Right ventricle myocardium superior (tissue), 1 donor: ENCODE data around the gene SH3GLB2. TPM values are rescaled to one million over a fixed set of nuclear protein-coding genes. Genes with fewer than 3 reads are reported as not detected.
"Not testable (repeated sequence)": the region's sequence is repeated elsewhere in the genome, so short reads cannot be mapped to it uniquely, and the experiment has no call there.

ENCODE experiments used
- ATAC-seq: fragments of 200-7000 bp; cut with Tn5 transposase; one replicate; pipeline ENCODE4 v1.9.1; 2020; ENCODE audit warnings: mild to moderate bottlenecking; ENCODE audit not compliant: poor library complexity
- DNase-seq: peaks from one replicate; pipeline ENCODE4 v3.0.0-alpha.2; 2020
- intact Hi-C: fragments of 100-400 bp; cut with DNase I; formaldehyde crosslinking; loops from one replicate; pipeline ENCODE4 v1.11.2; 2022
- total RNA-seq: library from RNA; stranded (reverse); fragmentation: NEBNext Ultra II Directional; extraction: Animal tissue kit (Norgen Biotek cat#: 25700); gene quantifications from one replicate; pipeline ENCODE4 v1.2.1, GENCODE V29; 2021
- donor health status: DM: no; HTN: yes; CAD: no; lungs with severe emphysema.

SH3GLB2 gene
- total RNA-seq, 1 donor from 2014 or later, result 30.8 TPM

DNA sequence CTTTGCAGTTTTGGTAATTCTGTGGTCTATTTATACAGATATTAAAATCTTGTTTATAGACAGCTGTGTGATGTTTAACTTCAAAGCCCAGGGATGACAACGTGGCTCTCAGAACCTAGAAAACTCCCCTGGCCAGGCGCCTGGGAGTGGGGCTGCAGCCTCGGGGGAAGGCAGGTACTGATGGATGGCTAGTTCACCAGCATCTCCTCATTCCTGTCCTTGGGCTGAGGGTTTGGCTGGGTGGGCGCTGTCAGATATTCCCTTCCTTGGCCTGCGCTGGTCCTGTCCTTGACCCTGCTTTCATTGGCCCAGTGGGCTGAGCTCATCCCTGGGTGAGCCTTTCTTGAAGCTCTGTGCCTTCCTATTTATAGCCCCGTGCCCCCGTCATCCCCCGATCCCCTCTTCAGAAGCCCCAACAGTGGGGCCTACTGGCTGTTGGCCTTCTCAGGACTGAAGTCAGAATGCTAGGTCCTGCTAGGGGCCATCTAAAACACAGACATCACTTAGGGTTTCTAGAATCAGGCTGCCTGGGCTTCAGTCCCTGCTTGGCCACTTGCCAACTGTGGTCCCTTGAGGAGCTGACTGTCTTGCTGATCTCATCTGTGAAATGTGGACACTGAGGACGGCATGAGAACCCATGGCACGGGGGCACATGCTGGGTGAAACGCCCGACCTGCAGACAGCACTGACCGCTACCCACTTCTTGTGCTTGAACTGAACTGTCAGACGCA lies 20.9 kb downstream of the SH3GLB2 start:
- ATAC-seq, result peak; percentile 18
- peak; percentile 68 for DNase-seq
- intact Hi-C loops, result no loop called here

DNA sequence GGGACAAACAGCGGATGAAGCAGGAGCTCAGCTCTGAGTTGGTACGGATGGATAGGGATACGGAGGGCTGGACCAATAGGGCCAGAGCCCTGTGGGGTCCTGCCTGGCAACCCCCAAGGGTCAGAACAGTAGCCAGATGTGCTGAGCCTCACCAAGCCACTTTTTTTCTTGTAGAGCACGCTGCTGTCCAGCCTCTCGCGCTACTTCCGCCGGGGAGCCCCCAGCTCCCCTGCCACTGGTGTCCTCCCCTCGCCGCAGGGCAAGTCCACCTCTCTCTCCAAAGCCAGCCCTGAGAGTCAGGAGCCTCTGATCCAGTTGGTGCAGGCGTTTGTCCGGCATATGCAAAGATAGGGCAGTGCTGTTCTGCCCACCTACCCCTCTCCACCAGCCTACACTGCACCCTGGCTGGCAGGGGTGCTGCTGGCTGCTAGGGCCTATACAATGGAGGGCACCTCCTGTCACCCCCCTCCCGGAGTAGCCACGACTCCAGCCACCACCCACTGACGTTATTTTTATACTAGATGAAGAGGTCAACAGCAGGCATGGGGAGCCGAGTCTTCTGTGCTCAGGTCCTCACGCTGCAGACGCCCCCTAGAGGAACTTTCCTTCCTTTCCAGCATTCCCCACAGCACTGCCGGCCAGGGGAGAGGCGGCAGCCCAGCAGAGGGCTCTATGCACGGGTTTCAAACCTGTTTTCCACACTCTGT lies 21.6 kb downstream of the SH3GLB2 start:
- DNase-seq, result peak; percentile 71
- intact Hi-C loops, result no loop called here
- peak; percentile 90 for ATAC-seq

DNA sequence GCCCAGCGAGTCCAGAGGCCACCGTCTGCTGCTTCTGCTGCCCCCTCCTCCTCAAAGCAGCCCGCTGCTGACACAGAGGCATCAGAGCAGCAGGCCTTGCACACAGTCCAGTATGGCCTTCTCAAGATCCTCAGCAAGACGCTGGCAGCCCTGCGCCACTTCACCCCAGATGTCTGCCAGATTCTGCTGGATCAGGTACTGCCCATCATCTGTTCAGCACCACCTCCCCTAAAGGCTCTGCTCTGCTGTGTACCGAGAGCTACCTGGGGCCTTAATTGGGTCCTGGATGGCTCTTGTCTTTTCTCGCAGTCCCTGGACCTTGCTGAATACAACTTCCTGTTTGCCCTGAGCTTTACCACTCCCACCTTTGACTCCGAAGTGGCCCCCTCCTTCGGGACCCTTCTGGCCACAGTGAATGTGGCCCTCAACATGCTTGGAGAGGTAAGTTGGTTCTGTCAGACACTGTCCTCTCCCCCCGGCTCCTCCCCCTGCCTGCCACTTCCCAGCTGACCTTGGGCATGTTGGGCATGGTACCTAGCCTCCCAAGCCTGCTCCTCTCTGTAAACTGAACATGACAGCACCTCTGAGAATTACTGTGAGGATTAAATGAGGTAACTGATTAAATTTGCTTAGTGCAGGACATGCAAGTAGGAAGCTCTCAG lies 22.7 kb downstream of the SH3GLB2 start:
- DNase-seq, result peak; percentile 26
- intact Hi-C loops, result no loop called here
- no peak for ATAC-seq

DNA sequence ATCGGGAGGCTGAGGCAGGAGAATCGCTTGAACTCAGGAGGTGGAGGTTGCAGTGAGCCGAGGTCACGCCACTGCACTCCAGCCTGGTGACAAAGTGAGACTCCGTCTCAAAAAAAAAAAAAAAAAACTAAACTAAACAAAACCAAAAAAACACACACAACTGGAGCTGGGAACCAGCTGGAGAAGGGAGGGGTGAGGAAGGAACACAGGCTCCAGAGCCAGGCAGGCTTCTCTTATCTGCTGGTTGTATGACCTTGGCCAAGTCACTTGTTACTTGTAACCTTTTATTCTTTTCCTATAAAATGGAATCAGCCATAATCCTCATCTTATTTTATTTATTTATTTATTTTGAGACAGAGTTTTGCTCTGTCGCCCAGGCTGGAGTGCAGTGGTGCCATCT lies 24.0 kb downstream of the SH3GLB2 start:
- intact Hi-C loops, DNase-seq, ATAC-seq: not testable (repeated sequence)

- ATAC-seq, result no peak
- peak; percentile 13 for DNase-seq
- intact Hi-C loops, result no loop called here
These were observed 25.1 kb downstream of the SH3GLB2 start for GRCh38 chr9:129002992-129003391.

DNA sequence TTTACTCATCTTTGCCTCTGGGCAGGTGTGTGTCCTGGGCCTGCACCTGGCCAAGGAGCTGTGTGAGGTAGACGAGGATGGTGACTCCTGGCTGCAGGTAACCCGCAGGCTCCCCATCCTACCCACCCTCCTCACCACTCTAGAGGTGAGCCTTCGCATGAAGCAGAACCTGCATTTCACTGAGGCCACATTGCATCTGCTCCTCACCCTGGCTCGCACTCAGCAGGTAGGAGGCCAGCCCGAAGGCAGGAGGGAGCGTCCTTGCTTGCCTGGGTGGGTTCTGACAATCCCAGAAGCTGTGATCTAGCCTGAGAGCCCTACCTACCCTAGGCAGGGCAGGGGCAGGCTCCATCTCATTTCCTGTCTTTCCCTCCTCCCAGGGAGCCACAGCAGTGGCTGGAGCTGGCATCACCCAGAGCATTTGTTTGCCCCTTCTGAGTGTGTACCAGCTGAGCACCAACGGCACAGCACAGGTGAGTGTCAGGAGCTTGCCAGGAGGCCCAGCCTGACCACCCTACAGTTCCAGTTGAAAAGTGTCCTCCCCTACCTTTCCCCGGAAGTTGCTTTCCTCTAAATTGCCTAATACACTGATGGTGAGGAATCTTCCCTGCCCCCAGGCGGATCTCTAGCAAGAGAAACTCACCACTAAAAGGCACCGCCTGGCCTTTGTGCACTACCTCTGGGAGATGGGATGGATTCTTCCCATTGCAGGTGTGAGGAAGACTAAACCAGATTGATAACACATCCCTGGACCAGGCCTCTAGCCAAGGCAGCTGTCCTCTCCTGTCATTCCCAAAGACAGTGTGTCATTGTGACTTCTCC lies 26.4 kb downstream of the SH3GLB2 start:
- intact Hi-C loops, result no loop called here
- ATAC-seq (no peak), DNase-seq (peak; percentile 15)

GRCh38 chr9:128999581-129000206 lies 28.4 kb downstream of the SH3GLB2 start:
- DNase-seq, result peak; percentile 24
- intact Hi-C loops, result no loop called here
- no peak for ATAC-seq

DNA sequence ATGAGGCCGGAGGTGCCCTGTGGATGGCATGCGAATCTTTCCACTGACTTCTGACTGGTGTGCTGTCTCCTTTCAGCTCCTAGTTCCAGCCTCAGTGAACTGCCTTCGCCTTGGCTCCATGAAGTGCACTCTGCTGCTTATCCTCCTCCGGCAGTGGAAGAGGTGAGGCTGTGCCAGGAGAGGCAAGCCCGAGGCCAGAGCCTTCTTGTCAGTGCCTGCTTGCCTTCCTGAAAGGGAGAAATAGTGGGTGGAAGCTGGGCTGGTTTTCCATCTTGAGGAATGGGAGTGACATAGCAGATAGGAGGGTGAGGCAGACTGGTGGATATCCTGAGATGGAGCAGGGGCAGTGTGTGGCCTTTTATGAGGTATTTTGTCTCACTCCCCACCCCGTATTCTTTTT lies 29.7 kb downstream of the SH3GLB2 start:
- intact Hi-C loops, result no loop called here
- DNase-seq, result peak; percentile 21
- no peak for ATAC-seq

- ATAC-seq, result no peak
- no peak for DNase-seq
- intact Hi-C loops, result no loop called here
These were observed 32.3 kb downstream of the SH3GLB2 start for GRCh38 chr9:128995791-128996190.

GRCh38 chr9:128992995-128993394 lies 35.1 kb downstream of the SH3GLB2 start:
- intact Hi-C loops, result no loop called here
- ATAC-seq, result no peak

GRCh38 chr9:128987805-128988204 lies 40.3 kb downstream of the SH3GLB2 start:
- DNase-seq (no peak), ATAC-seq (no peak)
- intact Hi-C loops, result no loop called here

More at GRCh38 chr9:128992995-128993394, 35.1 kb downstream of the SH3GLB2 start:
- no peak for DNase-seq

DNA sequence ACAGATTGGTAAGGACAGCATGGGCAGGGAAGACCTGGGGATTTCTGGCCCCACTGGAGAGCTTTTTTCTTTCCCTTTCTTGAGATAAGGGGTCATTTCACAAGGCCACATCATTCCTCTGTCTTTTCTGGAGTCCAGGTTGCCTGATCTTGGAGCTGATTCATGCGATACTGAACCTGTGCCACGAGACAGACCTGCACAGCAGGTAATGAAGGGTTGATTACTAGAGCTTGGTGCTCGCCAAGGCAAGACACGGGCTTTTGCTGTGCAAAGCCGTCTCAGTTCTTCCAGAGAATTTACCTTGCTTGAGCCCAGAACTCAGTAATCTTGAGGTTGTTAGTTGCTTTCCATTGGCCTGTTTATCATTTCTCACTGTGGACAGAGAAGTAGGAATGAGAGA lies 41.5 kb downstream of the SH3GLB2 start:
- DNase-seq (no peak), ATAC-seq (no peak)
- intact Hi-C loops, result no loop called here

DNA sequence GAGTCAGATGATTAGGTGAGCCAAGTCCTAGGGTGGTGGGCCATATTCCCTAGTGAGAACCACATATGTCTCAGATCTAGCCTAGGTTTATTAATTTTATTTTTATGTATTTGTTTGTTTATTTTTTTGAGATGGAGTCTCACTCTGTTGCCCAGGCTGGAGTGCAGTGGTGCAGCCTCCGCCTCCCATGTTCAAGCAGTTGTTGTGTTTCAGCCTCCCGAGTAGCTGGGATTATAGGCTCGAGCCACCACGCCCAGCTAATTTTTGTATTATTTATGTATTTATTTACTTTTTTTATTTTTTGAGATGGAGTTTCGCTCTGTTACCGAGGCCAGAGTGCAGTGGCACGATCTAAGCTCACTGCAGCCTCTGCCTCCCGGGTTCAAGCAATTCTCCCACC lies 44.6 kb downstream of the SH3GLB2 start:
- no peak for DNase-seq
- intact Hi-C loops, result no loop called here

DNA sequence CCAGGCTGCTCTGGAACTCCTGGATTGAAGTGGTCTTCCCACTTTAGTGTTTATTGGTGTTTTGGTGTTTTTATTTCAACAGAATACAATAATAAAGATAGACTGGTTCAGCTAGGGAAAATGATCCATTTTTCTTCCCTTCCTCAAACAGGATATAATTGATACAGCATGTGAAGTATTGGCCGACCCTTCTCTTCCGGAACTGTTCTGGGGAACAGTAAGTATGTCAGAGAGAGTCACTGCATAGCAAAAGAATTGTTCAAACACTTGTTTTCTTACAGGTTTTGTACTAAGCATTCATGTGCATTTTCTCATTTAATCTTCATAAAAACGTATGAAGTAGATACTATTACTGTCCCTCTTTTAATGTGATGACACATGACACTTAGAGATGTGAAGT lies 49.0 kb downstream of the SH3GLB2 start:
- no peak for ATAC-seq
- intact Hi-C loops, result no loop called here
- no peak for DNase-seq

More for the DNA sequence above, 44.6 kb downstream of the SH3GLB2 start:
- ATAC-seq, result no peak

- intact Hi-C loops, result no loop called here
- no peak for ATAC-seq
- no peak for DNase-seq
These were observed 55.2 kb downstream of the SH3GLB2 start for GRCh38 chr9:128972956-128973355.

DNA sequence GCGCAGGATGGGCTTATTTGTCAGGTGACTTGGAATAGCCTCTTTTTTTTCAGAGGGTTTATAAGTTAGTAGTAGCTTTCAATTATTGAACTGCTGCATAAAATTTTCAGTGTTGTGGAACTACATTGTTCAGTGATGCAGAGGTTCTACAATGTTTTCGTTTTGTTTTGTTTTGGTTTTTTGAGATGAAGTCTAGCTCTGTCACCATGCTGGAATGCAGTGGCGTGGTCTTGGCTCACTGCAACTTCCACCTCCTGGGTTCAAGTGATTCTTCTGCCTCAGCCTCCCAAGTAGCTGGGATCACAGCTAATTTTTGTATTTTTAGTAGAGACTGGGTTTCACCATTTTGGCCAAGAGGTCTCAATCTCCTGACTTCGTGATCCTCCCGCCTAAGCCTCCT lies 58.6 kb downstream of the SH3GLB2 start:
- DNase-seq, result no peak
- ATAC-seq, result no peak
- intact Hi-C loops, result no loop called here

GRCh38 chr9:128961403-128961802 lies 66.7 kb downstream of the SH3GLB2 start:
- DNase-seq, ATAC-seq, intact Hi-C loops: not testable (repeated sequence)
